Progenitor cell of endocrine pancreas (in vitro differentiated cells): ENCODE results near the gene RFC2. TPM values are rescaled to one million over a fixed set of nuclear protein-coding genes. Genes with fewer than 3 reads are reported as not detected.

Experiments
- DNase-seq: peaks from one replicate; pipeline ENCODE4 v3.0.0; 2021; ENCODE audit warnings: low spot score; ENCODE audit not compliant: unreplicated experiment
- H3K27ac Mint-ChIP-seq: 2 replicates; pipeline ENCODE4 v1.8.0; 2021; ENCODE audit warnings: mild to moderate bottlenecking, moderate library complexity, mixed read lengths
- H3K27me3 Mint-ChIP-seq: 2 replicates; pipeline ENCODE4 v1.8.0; 2021; ENCODE audit warnings: mixed read lengths
- H3K36me3 Mint-ChIP-seq: 2 replicates; pipeline ENCODE4 v1.8.0; 2022; ENCODE audit warnings: mixed read lengths; ENCODE audit not compliant: insufficient read depth
- H3K4me1 Mint-ChIP-seq: 2 replicates; pipeline ENCODE4 v1.8.0; 2021; ENCODE audit warnings: low read depth, mixed read lengths
- H3K4me3 Mint-ChIP-seq: 2 replicates; pipeline ENCODE4 v1.8.0; 2021; ENCODE audit warnings: low read depth, mild to moderate bottlenecking, moderate library complexity, mixed read lengths
- H3K9me3 Mint-ChIP-seq: 2 replicates; pipeline ENCODE4 v1.8.0; 2021; ENCODE audit warnings: low read depth, mixed read lengths
- CTCF ChIP-seq: fragments of 200-600 bp; sonication (generic); IDR thresholded peaks from one replicate; pipeline ENCODE4 v1.5.0; 2021; ENCODE audit warnings: antibody characterized with exemption, mild to moderate bottlenecking; ENCODE audit not compliant: unreplicated experiment
- total RNA-seq: library from RNA; stranded (reverse); gene quantifications from 2 replicates; pipeline ENCODE4 v1.2.1, GENCODE V29; 2021

The RFC2 gene
- total RNA-seq, 1 donor from 2014 or later: 42.1 TPM

GRCh38 chr7:74280985-74281384 is 26.8 kb upstream of the RFC2 start:
- Mint-ChIP-seq H3K36me3 (no peaks in the 10 kb centered on the region), H3K27me3 (peaks cover 19% of the 10 kb centered on the region), H3K4me1 (peaks cover 8% of the 10 kb centered on the region), H3K4me3 (no peak overlapping the region), H3K27ac (no peak overlapping the region), H3K9me3 (no peaks in the 10 kb centered on the region)
- no peak for TF ChIP-seq CTCF
- DNase-seq: no peak

- no peak overlapping the region for H3K27ac Mint-ChIP-seq
- DNase-seq: no peak
- H3K4me3 Mint-ChIP-seq: no peak overlapping the region
- H3K4me1 Mint-ChIP-seq: peaks cover 8% of the 10 kb centered on the region
- no peaks in the 10 kb centered on the region for H3K36me3 Mint-ChIP-seq
- no peaks in the 10 kb centered on the region for H3K9me3 Mint-ChIP-seq
- no peak for TF ChIP-seq CTCF
- peaks cover 3% of the 10 kb centered on the region for H3K27me3 Mint-ChIP-seq
These were observed 23.4 kb upstream of the RFC2 start for GRCh38 chr7:74277636-74278035.

GRCh38 chr7:74275401-74275881 is 21.2 kb upstream of the RFC2 start:
- no peaks in the 10 kb centered on the region for H3K36me3 Mint-ChIP-seq

GRCh38 chr7:74272305-74273038 is 18.3 kb upstream of the RFC2 start:
- H3K4me3 Mint-ChIP-seq: no peak overlapping the region
- H3K4me1 Mint-ChIP-seq: no peaks in the 10 kb centered on the region
- H3K27ac Mint-ChIP-seq: peak overlapping the region; percentile 56

More at GRCh38 chr7:74275401-74275881, 21.2 kb upstream of the RFC2 start:
- Mint-ChIP-seq H3K27me3 (peaks cover 3% of the 10 kb centered on the region), H3K9me3 (no peaks in the 10 kb centered on the region), H3K4me3 (no peak overlapping the region), H3K27ac (no peak overlapping the region), H3K4me1 (peaks cover 6% of the 10 kb centered on the region)
- TF ChIP-seq CTCF: peak; percentile 60
- DNase-seq: peak; percentile 38

GRCh38 chr7:74271742-74272141 is 17.5 kb upstream of the RFC2 start:
- Mint-ChIP-seq H3K9me3 (no peaks in the 10 kb centered on the region), H3K36me3 (no peaks in the 10 kb centered on the region), H3K27me3 (peaks cover 3% of the 10 kb centered on the region), H3K4me3 (no peak overlapping the region), H3K4me1 (no peaks in the 10 kb centered on the region), H3K27ac (no peak overlapping the region)
- DNase-seq: no peak
- no peak for TF ChIP-seq CTCF

More at GRCh38 chr7:74272305-74273038, 18.3 kb upstream of the RFC2 start:
- H3K27me3 Mint-ChIP-seq: peaks cover 3% of the 10 kb centered on the region
- no peak for TF ChIP-seq CTCF
- H3K9me3 Mint-ChIP-seq: no peaks in the 10 kb centered on the region
- no peak for DNase-seq
- no peaks in the 10 kb centered on the region for H3K36me3 Mint-ChIP-seq
